Fibroblast of pulmonary artery (primary cell): ENCODE measurements around the gene HOATZ.

Experiments
- DNase-seq: peaks from one replicate; pipeline ENCODE4 v3.0.0-alpha.2; 2010; ENCODE audit warnings: low read depth
- H3K4me3 ChIP-seq: replicated peaks from 2 replicates; pipeline ENCODE4 v1.5.1; 2011; ENCODE audit warnings: low read depth, mild to moderate bottlenecking, control low read depth, low read length, moderate library complexity
- CTCF ChIP-seq: IDR thresholded peaks from 2 replicates; pipeline ENCODE4 v1.5.1; 2011; ENCODE audit warnings: mild to moderate bottlenecking, control low read depth, low read length, inconsistent platforms; ENCODE audit errors: missing control alignments

Gene HOATZ

GRCh38 chr11:111499483-111499882, 15.1 kb upstream of the HOATZ start:
- H3K4me3 ChIP-seq, result no peak overlapping the region
- no peak for DNase-seq
- no peak for TF ChIP-seq CTCF

GRCh38 chr11:111500481-111500880, 14.1 kb upstream of the HOATZ start:
- no peak for TF ChIP-seq CTCF
- no peak overlapping the region for H3K4me3 ChIP-seq
- no peak for DNase-seq

GRCh38 chr11:111502611-111503010, 12.0 kb upstream of the HOATZ start:
- no peak for TF ChIP-seq CTCF
- no peak overlapping the region for H3K4me3 ChIP-seq
- DNase-seq, result no peak

GRCh38 chr11:111510311-111510710, 4.3 kb upstream of the HOATZ start:
- no peak overlapping the region for H3K4me3 ChIP-seq
- no peak for TF ChIP-seq CTCF
- DNase-seq, result no peak

- H3K4me3 ChIP-seq, result peak within 1 kb of the TSS; percentile 48
- TF ChIP-seq CTCF, result no peak
- no peak for DNase-seq
Observed at GRCh38 chr11:111512296-111513239, 2.0 kb upstream of the HOATZ start, which contains the start of gene BTG4. Gene BTG4 (minus strand): TSS chr11:111512386. CDS start chr11:111498776, 13,610 bp downstream.

- DNase-seq, result no peak
- no peak overlapping the region for H3K4me3 ChIP-seq
- TF ChIP-seq CTCF, result no peak
Observed at GRCh38 chr11:111513240-111513605, 1.4 kb upstream of the HOATZ start.
